Testis (tissue), 2 donors: ENCODE measurements around the gene CCNL1.

Experiments
- CTCF ChIP-seq, 3 experiments: fragments of 450-650 bp in 2 of 3; fragments of 200-600 bp in 1 of 3; sonication (generic) in 1 of 3; IDR thresholded peaks; one replicate each; pipeline ENCODE4 v1.5.1; 2016 to 2019; ENCODE audit warnings: antibody characterized with exemption in 3 of 3, mild to moderate bottlenecking in 2 of 3, moderate library complexity in 1 of 3
- POLR2A ChIP-seq: fragments of 450-650 bp; IDR thresholded peaks from one replicate; pipeline ENCODE4 v1.6.1; 2017; ENCODE audit warnings: antibody characterized with exemption, mild to moderate bottlenecking, moderate library complexity

GRCh38 chr3:157107644-157108133, 52.3 kb downstream of the CCNL1 start:
- TF ChIP-seq CTCF (IDR thresholded peaks at IDR 0.05) (no peak), POLR2A (no peak)
